GM21447 (cell line): ENCODE data around the gene MFSD6.
"Not testable (repeated sequence)": the region's sequence is repeated elsewhere in the genome, so short reads cannot be mapped to it uniquely, and the experiment has no call there.

ENCODE experiments used
- ATAC-seq: cut with Tn5 transposase; IDR thresholded peaks from one replicate; pipeline ENCODE4 v1.9.1; 2021; ENCODE audit not compliant: unreplicated experiment

The MFSD6 gene

DNA sequence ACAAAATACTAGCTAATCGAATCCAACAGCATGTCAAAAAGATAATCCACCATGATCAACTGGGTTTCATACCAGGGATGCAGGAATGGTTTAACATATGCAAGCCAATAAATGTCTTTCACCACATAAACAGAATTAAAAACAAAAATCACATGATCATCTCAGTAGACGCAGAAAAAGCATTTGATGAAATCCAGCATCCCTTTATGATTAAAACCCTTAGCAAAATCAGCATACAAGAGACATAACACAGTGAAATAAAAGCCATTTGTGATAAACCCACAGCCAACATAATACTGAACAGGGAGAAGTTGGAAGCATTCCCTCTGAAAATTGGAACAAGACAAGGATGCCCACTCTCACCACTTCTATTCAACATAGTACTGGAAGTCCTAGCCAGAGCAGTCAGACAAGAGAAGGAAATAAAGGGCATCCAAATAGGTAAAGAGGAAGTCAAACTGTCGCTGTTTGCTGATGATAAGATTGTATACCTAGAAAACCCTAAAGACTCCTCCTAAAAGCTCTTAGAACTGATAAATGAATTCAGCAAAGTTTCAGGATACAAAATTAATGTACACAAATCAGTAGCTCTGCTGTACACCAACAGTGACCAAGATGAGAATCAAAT is 86.6 kb downstream of the MFSD6 start:
- ATAC-seq: not testable (repeated sequence)

GRCh38 chr2:190497428-190497827 is 89.3 kb downstream of the MFSD6 start:
- no peak for ATAC-seq

DNA sequence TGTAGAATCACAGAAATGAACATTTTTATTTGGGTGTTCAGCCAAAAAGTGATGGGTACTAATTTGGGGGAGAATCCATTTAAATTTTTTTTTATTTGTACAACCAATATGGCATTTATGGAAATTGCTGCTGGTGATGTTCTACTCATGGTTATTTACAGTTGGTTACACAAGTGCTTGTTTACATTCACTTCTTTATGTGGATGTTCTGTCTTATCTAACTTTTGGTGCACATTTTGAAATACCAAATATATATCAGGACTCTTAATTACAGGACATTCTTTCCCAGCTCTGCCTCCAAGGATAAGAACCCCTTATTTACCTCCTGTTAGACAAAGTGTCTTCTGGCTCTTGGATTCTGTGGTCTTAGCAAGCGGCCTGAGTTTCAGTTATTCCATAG is 91.1 kb downstream of the MFSD6 start:
- ATAC-seq: no peak

DNA sequence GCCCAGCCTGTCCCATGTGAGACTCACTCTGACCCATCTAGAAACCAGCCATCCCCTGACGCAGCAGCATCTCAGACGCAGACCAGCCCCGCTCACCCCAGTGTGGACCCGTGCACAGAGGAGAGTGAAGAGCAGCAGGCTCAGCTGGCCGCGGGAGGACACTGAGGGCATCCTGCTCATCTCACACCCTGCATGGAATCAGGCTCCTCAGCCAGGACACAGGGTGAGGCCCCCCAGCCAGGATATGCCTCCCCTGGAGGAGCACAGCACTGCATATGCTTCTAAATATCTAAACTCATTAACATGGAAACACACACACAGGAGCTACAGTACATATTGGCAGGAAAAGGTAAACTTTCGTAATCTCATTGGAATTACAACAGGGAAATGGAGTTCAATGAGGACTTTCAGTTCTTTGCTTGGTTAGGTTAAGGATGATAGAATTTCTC is 91.9 kb downstream of the MFSD6 start:
- ATAC-seq: no peak

GRCh38 chr2:190501231-190501630 is 93.1 kb downstream of the MFSD6 start:
- ATAC-seq: no peak

DNA sequence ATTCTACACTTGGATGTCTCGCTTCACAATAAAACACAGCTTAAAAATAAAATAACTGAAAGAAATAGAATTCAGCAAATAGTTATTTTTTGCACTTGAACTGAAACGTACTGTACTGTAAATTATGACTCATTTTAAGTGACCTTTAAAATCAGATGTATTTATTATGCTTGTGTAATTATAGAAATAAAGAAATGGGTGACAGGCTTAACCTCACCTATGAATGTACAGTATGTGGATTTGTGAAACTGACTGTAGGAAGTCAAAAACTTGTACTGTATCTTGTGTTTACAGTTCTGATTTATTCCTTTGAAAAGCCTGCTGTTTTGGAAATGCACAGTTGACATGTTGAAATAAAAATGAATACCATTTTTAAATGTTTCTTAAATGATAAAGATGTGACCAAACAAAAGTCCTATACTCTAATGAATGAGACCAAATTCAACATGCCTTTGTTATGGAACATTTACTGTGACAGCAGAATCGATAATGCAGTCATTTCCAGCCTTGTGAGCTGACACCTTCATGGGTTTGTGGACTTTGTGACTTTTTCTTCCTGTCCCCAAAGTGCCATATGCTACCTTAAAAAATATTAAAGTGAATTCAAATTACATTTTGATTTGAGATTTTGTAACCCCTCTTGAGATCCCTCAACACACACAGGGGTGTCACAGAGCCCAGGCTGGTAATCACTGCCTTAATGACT is 93.7 kb downstream of the MFSD6 start:
- no peak for ATAC-seq

GRCh38 chr2:190503088-190503487 is 94.9 kb downstream of the MFSD6 start:
- ATAC-seq: no peak

DNA sequence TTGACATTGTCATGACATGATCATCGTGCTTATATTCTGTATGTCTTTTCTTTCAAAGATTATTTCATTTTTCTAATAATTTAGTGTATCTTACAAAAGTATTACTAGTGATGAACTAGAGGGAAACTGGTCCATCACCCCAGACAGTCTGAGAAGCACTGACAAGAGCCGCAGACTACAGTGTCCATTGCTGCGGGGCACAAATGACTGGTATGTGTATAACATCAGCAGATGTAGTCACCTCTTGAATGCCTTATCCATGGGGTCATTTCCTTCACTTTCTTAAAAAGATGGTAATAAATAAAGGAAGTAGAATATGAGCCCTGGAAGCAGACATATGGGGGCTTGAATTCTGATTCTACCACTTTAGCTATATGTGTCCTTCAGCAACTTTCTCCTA is 96.8 kb downstream of the MFSD6 start:
- no peak for ATAC-seq

DNA sequence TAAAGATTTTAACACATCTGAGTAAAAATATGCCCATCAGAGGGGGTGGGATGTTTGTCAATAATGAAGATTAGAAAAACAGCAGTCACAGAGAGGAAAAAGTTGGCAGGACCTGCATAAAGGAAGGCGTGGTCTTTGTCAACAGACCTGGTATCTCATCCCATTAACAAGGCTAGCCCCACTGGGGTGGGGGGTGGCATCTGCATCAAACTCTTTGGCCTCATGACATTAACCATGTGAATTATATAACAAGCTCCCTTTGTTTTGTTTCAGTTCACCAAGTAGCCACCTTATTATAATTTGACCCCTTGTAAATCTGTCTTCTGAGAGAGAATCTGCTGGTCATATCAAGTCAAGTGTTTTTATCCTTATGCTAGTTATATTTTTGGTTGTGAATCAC is 97.5 kb downstream of the MFSD6 start:
- ATAC-seq: no peak

- ATAC-seq: no peak
These were observed 98.5 kb downstream of the MFSD6 start for GRCh38 chr2:190506666-190507065.

GRCh38 chr2:190507135-190507534 is 99.0 kb downstream of the MFSD6 start:
- no peak for ATAC-seq

GRCh38 chr2:190509895-190510294 is 101.7 kb downstream of the MFSD6 start:
- ATAC-seq: not testable (repeated sequence)

DNA sequence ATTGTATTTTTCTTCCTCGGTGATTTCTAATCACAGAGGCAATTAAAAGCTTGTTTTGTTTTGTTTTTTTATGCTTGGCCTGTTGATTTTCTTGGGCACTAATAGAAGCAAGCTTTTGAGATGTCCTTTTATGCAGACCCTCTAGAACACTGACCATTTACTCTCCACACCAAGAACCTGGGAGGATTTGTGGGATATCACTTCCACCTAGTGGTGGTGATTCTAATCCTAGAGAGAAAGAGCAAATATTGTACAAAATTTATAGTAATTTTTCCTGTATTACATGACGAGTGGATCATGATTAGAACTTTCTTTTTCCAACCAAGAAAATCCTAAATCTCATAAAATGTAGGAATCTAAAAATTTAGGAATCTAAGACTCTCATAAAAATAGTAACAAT is 102.9 kb downstream of the MFSD6 start:
- no peak for ATAC-seq

- no peak for ATAC-seq
These were observed 104.5 kb downstream of the MFSD6 start for GRCh38 chr2:190512539-190513095.

DNA sequence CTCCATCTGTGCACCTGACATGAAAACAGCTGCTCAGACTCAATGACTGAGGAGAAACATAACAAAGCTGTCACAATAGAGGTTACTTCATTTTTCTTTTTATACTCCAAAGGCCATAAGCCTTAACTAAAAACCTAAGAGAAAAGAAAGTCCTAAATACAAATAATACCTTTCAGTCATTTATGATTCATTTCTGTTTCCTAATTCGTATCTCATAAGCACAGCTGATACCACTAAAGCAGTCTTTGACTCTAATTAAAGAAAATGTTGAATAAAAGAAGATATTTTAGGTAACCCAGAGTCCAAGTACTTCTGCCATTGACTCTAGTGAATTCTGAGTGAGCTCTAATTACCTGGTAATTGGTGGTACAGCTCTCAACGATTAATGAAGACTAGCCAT is 105.7 kb downstream of the MFSD6 start:
- ATAC-seq: no peak

- ATAC-seq: no peak
These were observed 106.5 kb downstream of the MFSD6 start for GRCh38 chr2:190514676-190515075.

GRCh38 chr2:190515687-190516086 is 107.5 kb downstream of the MFSD6 start:
- ATAC-seq: no peak

- no peak for ATAC-seq
These were observed 109.3 kb downstream of the MFSD6 start for GRCh38 chr2:190517468-190517867.

DNA sequence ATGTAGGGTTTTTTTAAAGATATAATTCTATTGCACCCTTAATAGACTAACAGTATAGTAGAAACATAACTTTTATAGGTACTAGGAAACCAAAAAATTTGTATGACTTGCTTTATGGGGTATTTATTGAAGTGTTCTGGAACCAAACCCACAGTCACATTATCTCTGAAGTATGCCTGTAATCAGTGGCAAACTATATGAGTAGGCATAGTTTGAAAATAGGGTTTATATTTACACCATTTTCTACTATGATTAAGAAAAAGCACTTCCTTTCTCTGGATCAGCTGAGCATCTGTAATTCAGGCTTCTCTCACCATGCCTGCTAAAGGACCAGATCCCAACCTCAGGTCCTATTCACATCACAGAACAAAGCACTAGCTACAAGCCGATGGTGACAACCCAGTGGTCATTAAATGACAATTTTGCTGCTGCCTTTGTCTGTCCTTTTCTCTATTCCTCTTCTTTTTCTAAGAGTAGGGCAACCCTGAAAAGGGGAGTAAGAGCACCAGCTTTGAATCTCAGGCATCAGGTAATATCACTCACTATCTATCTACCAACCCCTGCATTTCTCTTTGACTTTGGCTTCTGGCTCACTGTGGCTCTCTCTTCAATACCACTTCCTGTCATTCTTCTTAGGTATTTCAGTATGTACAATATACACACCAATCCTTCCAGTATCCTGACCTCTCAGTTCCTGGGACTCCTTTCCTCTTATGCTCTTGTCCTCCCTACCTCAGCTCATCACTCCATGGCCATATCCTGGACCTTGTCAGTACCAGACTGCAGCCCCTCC is 112.0 kb downstream of the MFSD6 start:
- ATAC-seq: no peak

GRCh38 chr2:190524928-190525327 is 116.8 kb downstream of the MFSD6 start:
- ATAC-seq: no peak

- no peak for ATAC-seq
These were observed 118.1 kb downstream of the MFSD6 start for GRCh38 chr2:190526105-190526750.
